ENCODE data around the gene DSG2. TPM values are rescaled to one million over a fixed set of nuclear protein-coding genes. Genes with fewer than 3 reads are reported as not detected.

The DSG2 gene
- total RNA-seq, 1 experiment from 2014 or later = not detected

DNA sequence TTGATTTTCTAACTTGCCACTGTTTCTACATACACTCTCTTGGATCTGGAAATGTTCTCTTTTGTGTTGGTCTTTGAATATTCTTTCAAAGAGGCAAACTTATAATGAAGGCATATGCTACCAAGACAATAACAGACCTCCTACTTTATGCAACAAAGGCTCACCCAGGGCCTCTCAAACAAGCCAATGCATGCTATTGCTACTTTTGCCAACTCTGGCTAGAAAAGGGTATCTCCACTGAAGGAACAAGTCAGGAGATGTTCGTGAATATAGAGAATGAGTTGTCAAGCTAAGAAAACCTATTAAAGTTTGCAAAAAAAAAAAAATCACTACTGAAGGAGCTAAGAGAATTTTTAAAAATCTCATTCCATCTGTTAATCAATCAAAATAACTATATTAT is 15.9 kb upstream of the DSG2 start:
- H3K36me3 ChIP-seq (ENCODE audit: insufficient read depth, low read length, poor library complexity, severe bottlenecking) = no peaks in the 10 kb centered on the region
- ChIA-PET POLR2A (ENCODE audit: low non-redundant PET) (no interaction called here), CTCF (no interaction called here)
- H3K27ac ChIP-seq (ENCODE audit: low read depth, low read length, poor library complexity, severe bottlenecking) = no peak overlapping the region
- H3K4me3 ChIP-seq (ENCODE audit: low read depth, low read length, poor library complexity, severe bottlenecking) = no peak overlapping the region
- BruUV-seq (replicated peaks) = no TSS peak
- TF ChIP-seq, protein P1, sequence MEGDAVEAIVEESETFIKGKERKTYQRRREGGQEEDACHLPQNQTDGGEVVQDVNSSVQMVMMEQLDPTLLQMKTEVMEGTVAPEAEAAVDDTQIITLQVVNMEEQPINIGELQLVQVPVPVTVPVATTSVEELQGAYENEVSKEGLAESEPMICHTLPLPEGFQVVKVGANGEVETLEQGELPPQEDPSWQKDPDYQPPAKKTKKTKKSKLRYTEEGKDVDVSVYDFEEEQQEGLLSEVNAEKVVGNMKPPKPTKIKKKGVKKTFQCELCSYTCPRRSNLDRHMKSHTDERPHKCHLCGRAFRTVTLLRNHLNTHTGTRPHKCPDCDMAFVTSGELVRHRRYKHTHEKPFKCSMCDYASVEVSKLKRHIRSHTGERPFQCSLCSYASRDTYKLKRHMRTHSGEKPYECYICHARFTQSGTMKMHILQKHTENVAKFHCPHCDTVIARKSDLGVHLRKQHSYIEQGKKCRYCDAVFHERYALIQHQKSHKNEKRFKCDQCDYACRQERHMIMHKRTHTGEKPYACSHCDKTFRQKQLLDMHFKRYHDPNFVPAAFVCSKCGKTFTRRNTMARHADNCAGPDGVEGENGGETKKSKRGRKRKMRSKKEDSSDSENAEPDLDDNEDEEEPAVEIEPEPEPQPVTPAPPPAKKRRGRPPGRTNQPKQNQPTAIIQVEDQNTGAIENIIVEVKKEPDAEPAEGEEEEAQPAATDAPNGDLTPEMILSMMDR (conservative IDR thresholded peaks at IDR 0.05; ENCODE audit: low read depth, low read length) = no peak
- TF ChIP-seq EZH2 (IDR thresholded peaks at IDR 0.05; ENCODE audit: borderline replicate concordance, low read depth, low read length, poor library complexity, severe bottlenecking) = no peak
- H3K27me3 ChIP-seq (replicated peaks; ENCODE audit: insufficient read depth, low read depth, low read length, poor library complexity) = peaks cover 42% of the 10 kb centered on the region
- intact Hi-C loops (cut with micrococcal nuclease; ENCODE audit: unreplicated experiment) = no loop called here
- H3K4me1 ChIP-seq (ENCODE audit: insufficient read depth, low read length, poor library complexity, severe bottlenecking) = no peaks in the 10 kb centered on the region
- no peak for DNase-seq (ENCODE audit: low spot score)
- no peaks in the 10 kb centered on the region for H3K9me3 ChIP-seq (ENCODE audit: low read depth, low read length, poor library complexity, severe bottlenecking)

DNA sequence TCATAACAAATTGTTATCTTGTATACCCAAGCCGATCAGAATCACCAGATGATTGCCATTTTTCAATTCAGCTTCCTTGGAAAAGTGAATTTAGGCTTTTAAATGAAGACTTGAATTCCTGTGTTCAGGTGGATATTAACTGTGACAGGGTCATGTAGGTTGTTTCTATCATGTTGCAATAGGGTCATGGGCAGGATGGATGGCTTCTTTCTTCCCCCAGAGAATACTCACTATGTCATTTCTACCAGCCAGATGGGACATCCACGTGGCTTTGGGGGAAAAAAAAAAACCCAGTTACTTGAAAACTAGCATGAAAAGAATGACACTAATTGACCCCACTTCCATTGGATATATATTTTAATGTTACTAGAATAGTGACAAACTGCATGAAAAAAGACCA is 14.6 kb upstream of the DSG2 start:
- Histone ChIP-seq H3K27ac (ENCODE audit: low read depth, low read length, poor library complexity, severe bottlenecking) (no peak overlapping the region), H3K9me3 (ENCODE audit: low read depth, low read length, poor library complexity, severe bottlenecking) (no peaks in the 10 kb centered on the region), H3K4me1 (ENCODE audit: insufficient read depth, low read length, poor library complexity, severe bottlenecking) (no peaks in the 10 kb centered on the region), H3K36me3 (ENCODE audit: insufficient read depth, low read length, poor library complexity, severe bottlenecking) (no peaks in the 10 kb centered on the region), H3K4me3 (ENCODE audit: low read depth, low read length, poor library complexity, severe bottlenecking) (no peak overlapping the region), H3K27me3 (replicated peaks; ENCODE audit: insufficient read depth, low read depth, low read length, poor library complexity) (peaks cover 46% of the 10 kb centered on the region)
- ChIA-PET CTCF (no interaction called here), POLR2A (ENCODE audit: low non-redundant PET) (no interaction called here)
- no peak for DNase-seq (ENCODE audit: low spot score)
- no TSS peak for BruUV-seq (replicated peaks)
- intact Hi-C loops (cut with micrococcal nuclease; ENCODE audit: unreplicated experiment) = no loop called here
- TF ChIP-seq EZH2 (IDR thresholded peaks at IDR 0.05; ENCODE audit: borderline replicate concordance, low read depth, low read length, poor library complexity, severe bottlenecking) = no peak
- TF ChIP-seq, protein P1 (conservative IDR thresholded peaks at IDR 0.05; ENCODE audit: low read depth, low read length) = no peak

DNA sequence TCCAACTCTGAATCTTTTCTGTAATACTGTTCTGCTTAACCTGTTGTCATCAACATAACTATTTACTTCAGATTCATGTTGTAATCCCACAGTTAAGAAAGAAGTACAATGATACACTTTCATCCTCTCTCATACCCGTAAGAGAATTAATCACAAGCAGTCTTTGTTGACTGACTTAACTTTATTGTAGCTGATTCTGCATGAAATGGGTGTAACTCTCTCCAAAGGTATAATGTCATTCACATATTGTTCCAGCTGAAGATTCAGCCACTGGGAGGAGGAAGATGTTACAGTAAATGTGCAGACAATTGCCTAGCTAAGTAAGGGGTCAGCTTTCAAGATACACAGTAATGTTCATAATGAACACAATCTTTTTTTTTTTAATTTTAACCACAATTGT is 13.5 kb upstream of the DSG2 start:
- Histone ChIP-seq H3K4me3 (ENCODE audit: low read depth, low read length, poor library complexity, severe bottlenecking) (no peak overlapping the region), H3K9me3 (ENCODE audit: low read depth, low read length, poor library complexity, severe bottlenecking) (no peaks in the 10 kb centered on the region), H3K27me3 (replicated peaks; ENCODE audit: insufficient read depth, low read depth, low read length, poor library complexity) (peaks cover 39% of the 10 kb centered on the region), H3K4me1 (ENCODE audit: insufficient read depth, low read length, poor library complexity, severe bottlenecking) (no peaks in the 10 kb centered on the region), H3K27ac (ENCODE audit: low read depth, low read length, poor library complexity, severe bottlenecking) (no peak overlapping the region), H3K36me3 (ENCODE audit: insufficient read depth, low read length, poor library complexity, severe bottlenecking) (no peaks in the 10 kb centered on the region)
- no TSS peak for BruUV-seq (replicated peaks)
- intact Hi-C loops (cut with micrococcal nuclease; ENCODE audit: unreplicated experiment) = no loop called here
- ChIA-PET POLR2A (ENCODE audit: low non-redundant PET) (no interaction called here), CTCF (no interaction called here)
- no peak for DNase-seq (ENCODE audit: low spot score)
- TF ChIP-seq EZH2 (IDR thresholded peaks at IDR 0.05; ENCODE audit: borderline replicate concordance, low read depth, low read length, poor library complexity, severe bottlenecking) = no peak
- TF ChIP-seq, protein P1 (conservative IDR thresholded peaks at IDR 0.05; ENCODE audit: low read depth, low read length) = no peak

Data from A673 (cell line).